HCT116 (cell line): ENCODE measurements around the gene NARS2. TPM values are rescaled to one million over a fixed set of nuclear protein-coding genes. Genes with fewer than 3 reads are reported as not detected.

Source experiments
- ATAC-seq: fragments of 200-7000 bp; cut with Tn5 transposase; 2 replicates; pipeline ENCODE4 v1.9.1; 2020; ENCODE audit warnings: mild to moderate bottlenecking, moderate library complexity
- BruUV-seq: library from RNA; stranded (reverse); fragments of 400-500 nt; replicated peaks from 2 replicates; lab custom pipeline; 2021; lab: Mats Ljungman, UMichigan
- CTCF ChIA-PET: fragments of 300-600 bp; sonication (Branson Sonifier 250); formaldehyde crosslinking; loops from one replicate; lab custom pipeline; 2021; ENCODE audit warnings: antibody characterized with exemption; lab: Charles Lee
- POLR2A ChIA-PET: fragments of 300-600, 350-600 bp; sonication (Branson Sonifier 250); formaldehyde crosslinking; loops from one replicate; lab custom pipeline; 2021; ENCODE audit warnings: antibody characterized with exemption; lab: Charles Lee
- RAD21 ChIA-PET, 2 experiments: fragments of 300-600 bp; sonication (Branson Sonifier 250); formaldehyde crosslinking; loops; one replicate each; lab custom pipeline; 2023; ENCODE audit warnings: low total read pairs in 2 of 2; ENCODE audit not compliant: uncharacterized antibody in 2 of 2, unreplicated experiment in 2 of 2, low non-redundant PET in 1 of 2; lab: Charles Lee
- DNase-seq: peaks from one replicate; pipeline ENCODE4 v3.0.0-alpha.2; 2010; ENCODE audit warnings: low read depth, low spot score
- H2AFZ ChIP-seq: fragments of 200-600 bp; shearing (Covaris generic), sonication (generic); 2 replicates; pipeline ENCODE4 v1.6.1; 2017; ENCODE audit warnings: low read depth, mixed run types, mixed read lengths, antibody characterized with exemption, low read length; ENCODE audit not compliant: poor library complexity, severe bottlenecking
- H3K27ac ChIP-seq: 2 replicates; pipeline ENCODE4 v1.5.1; 2012; ENCODE audit warnings: low read depth, low read length
- H3K27me3 ChIP-seq: fragments of 200-600 bp; sonication (generic); 2 replicates; pipeline ENCODE4 v1.6.1; 2016; ENCODE audit warnings: mixed run types, low read length, mixed read lengths; ENCODE audit not compliant: insufficient read depth
- H3K36me3 ChIP-seq, 2 experiments: fragments of 200-500 bp in 1 of 2; fragments of 200-600 bp in 1 of 2; sonication (Bioruptor generic) in 1 of 2; sonication (generic) in 1 of 2; 2 replicates each; pipeline versions ENCODE4 v1.5.1 to v1.6.1; 2014 to 2016; ENCODE audit warnings: low read length in 2 of 2, inconsistent platforms in 1 of 2, mixed read lengths in 1 of 2, mixed run types in 1 of 2; ENCODE audit not compliant: insufficient read depth in 2 of 2, control insufficient read depth in 1 of 2
- H3K4me1 ChIP-seq, 2 experiments: fragments of 200-600 bp in 1 of 2; sonication (generic) in 1 of 2; 2 replicates each; pipeline versions ENCODE4 v1.5.1 to v1.6.1; 2012 to 2017; ENCODE audit warnings: low read length in 2 of 2, inconsistent platforms in 1 of 2, mild to moderate bottlenecking in 1 of 2, mixed read lengths in 1 of 2, mixed run types in 1 of 2, moderate library complexity in 1 of 2; ENCODE audit not compliant: insufficient read depth in 2 of 2, control insufficient read depth in 1 of 2
- H3K4me2 ChIP-seq: fragments of 200-600 bp; sonication (generic); 2 replicates; pipeline ENCODE4 v1.6.1; 2017; ENCODE audit warnings: mixed run types, low read length, mixed read lengths
- H3K4me3 ChIP-seq, 2 experiments: fragments of 200-600 bp in 1 of 2; sonication (generic) in 1 of 2; replicated peaks in 1 of 2; 2 replicates each; pipeline ENCODE4 v1.5.1; 2011 to 2016; ENCODE audit warnings: low read length in 2 of 2, control low read depth in 1 of 2, low read depth in 1 of 2, mild to moderate bottlenecking in 1 of 2, mixed read lengths in 1 of 2, mixed run types in 1 of 2
- H3K79me2 ChIP-seq: fragments of 200-600 bp; sonication (generic); 2 replicates; pipeline ENCODE4 v1.6.1; 2017; ENCODE audit warnings: mild to moderate bottlenecking, mixed run types, low read length, moderate library complexity, mixed read lengths; ENCODE audit not compliant: insufficient read depth
- H3K9ac ChIP-seq: fragments of 200-600 bp; sonication (generic); 2 replicates; pipeline ENCODE4 v1.6.1; 2016; ENCODE audit warnings: low read length, mixed read lengths
- H3K9me2 ChIP-seq: fragments of 200-600 bp; sonication (generic), shearing (Covaris generic); 2 replicates; pipeline ENCODE4 v1.6.1; 2017; ENCODE audit warnings: mixed run types, mild to moderate bottlenecking, moderate library complexity; ENCODE audit not compliant: insufficient read depth
- H3K9me3 ChIP-seq, 2 experiments: fragments of 200-500 bp in 1 of 2; fragments of 200-600 bp in 1 of 2; sonication (Bioruptor generic) in 1 of 2; sonication (generic) in 1 of 2; 2 replicates each; pipeline ENCODE4 v1.6.1; 2014 to 2017; ENCODE audit warnings: low read length in 2 of 2, mixed read lengths in 2 of 2, inconsistent platforms in 1 of 2, low read depth in 1 of 2, mild to moderate bottlenecking in 1 of 2, mixed run types in 1 of 2, moderate library complexity in 1 of 2; ENCODE audit not compliant: control insufficient read depth in 1 of 2, insufficient read depth in 1 of 2
- H4K20me1 ChIP-seq: fragments of 200-600 bp; sonication (generic), shearing (Covaris generic); 2 replicates; pipeline ENCODE4 v1.6.1; 2017; ENCODE audit warnings: mixed run types, mild to moderate bottlenecking, moderate library complexity; ENCODE audit not compliant: insufficient read depth
- CTCF ChIP-seq, 3 experiments: fragments of 200-600 bp in 1 of 3; sonication (generic) in 1 of 3; IDR thresholded peaks in 2 of 3; conservative IDR thresholded peaks in 1 of 3; 2 replicates each; pipeline ENCODE4 v1.5.1; 2012 to 2017; ENCODE audit warnings: low read depth in 2 of 3, low read length in 2 of 3, antibody characterized with exemption in 1 of 3, borderline replicate concordance in 1 of 3, control low read depth in 1 of 3, mild to moderate bottlenecking in 1 of 3, mixed read lengths in 1 of 3, mixed run types in 1 of 3, moderate library complexity in 1 of 3; ENCODE audit not compliant: insufficient read depth in 1 of 3
- EZH2 ChIP-seq: fragments of 200-600 bp; sonication (generic); IDR thresholded peaks from 2 replicates; pipeline ENCODE4 v1.6.1; 2017; ENCODE audit warnings: antibody characterized with exemption, mixed run types
- FOSL1 ChIP-seq: IDR thresholded peaks from 2 replicates; pipeline ENCODE4 v1.6.1; 2012; ENCODE audit warnings: low read depth
- POLR2A ChIP-seq: IDR thresholded peaks from 2 replicates; pipeline ENCODE4 v1.7.0; 2011; ENCODE audit warnings: borderline replicate concordance; ENCODE audit not compliant: insufficient read depth, insufficient read length; ENCODE audit errors: extremely low read depth
- RAD21 ChIP-seq: IDR thresholded peaks from 2 replicates; pipeline ENCODE4 v1.6.1; 2012; ENCODE audit warnings: low read depth, mild to moderate bottlenecking
- REST ChIP-seq: IDR thresholded peaks from 2 replicates; pipeline ENCODE4 v1.6.1; 2012; ENCODE audit warnings: low read depth
- SIN3A ChIP-seq: IDR thresholded peaks from 2 replicates; pipeline ENCODE4 v1.6.1; 2012; ENCODE audit warnings: low read depth
- TCF7L2 ChIP-seq: IDR thresholded peaks from 2 replicates; pipeline ENCODE4 v1.7.0; 2011; ENCODE audit warnings: borderline replicate concordance, inconsistent platforms; ENCODE audit not compliant: insufficient read depth, insufficient read length; ENCODE audit errors: extremely low read depth
- YY1 ChIP-seq: IDR thresholded peaks from 2 replicates; pipeline ENCODE4 v1.6.1; 2011; ENCODE audit warnings: low read length, low read depth, moderate library complexity, mild to moderate bottlenecking; ENCODE audit not compliant: insufficient replicate concordance; ENCODE audit errors: extremely low read depth
- ZNF274 ChIP-seq: fragments of 200-500 bp; sonication (Bioruptor generic); IDR thresholded peaks from 2 replicates; pipeline ENCODE4 v1.6.1; 2014; ENCODE audit warnings: mild to moderate bottlenecking, low read depth, low read length, inconsistent platforms
- intact Hi-C: fragments of 100-400 bp; cut with micrococcal nuclease; formaldehyde crosslinking; loops from 2 replicates; pipeline ENCODE4 v1.10.0; 2022
- total RNA-seq: library from RNA; stranded (reverse); gene quantifications from one replicate; pipeline ENCODE4 v1.2.1, GENCODE V29; 2021; ENCODE audit not compliant: unreplicated experiment

NARS2 gene
- total RNA-seq, 1 experiment from 2014 or later: 26.0 TPM

- ATAC-seq (no peak), DNase-seq (no peak)
- intact Hi-C loops: no loop called here
- Histone ChIP-seq H3K4me3 (no peak overlapping the region), H3K4me2 (no peak overlapping the region), H3K36me3 (no peaks in the 10 kb centered on the region), H3K9me3 (no peaks in the 10 kb centered on the region), H3K79me2 (no peaks in the 10 kb centered on the region), H2AFZ (no peak overlapping the region), H3K9ac (no peak overlapping the region), H3K4me1 (no peaks in the 10 kb centered on the region), H3K9me2 (no peaks in the 10 kb centered on the region), H4K20me1 (no peaks in the 10 kb centered on the region), H3K27ac (no peak overlapping the region), H3K27me3 (no peaks in the 10 kb centered on the region)
- ChIA-PET RAD21 (no interaction called here), POLR2A (no interaction called here), CTCF (no interaction called here)
- no TSS peak for BruUV-seq
- TF ChIP-seq FOSL1 (no peak), RAD21 (no peak), REST (no peak), CTCF (IDR thresholded peaks at IDR 0.05 in 2 of 3, conservative IDR thresholded peaks at IDR 0.05 in 1 of 3; ENCODE audit: borderline replicate concordance in 1 of 3, insufficient read depth in 1 of 3, low read depth in 2 of 3, low read length in 2 of 3) (no peak), ZNF274 (no peak), YY1 (no peak), EZH2 (no peak), TCF7L2 (no peak), SIN3A (no peak), POLR2A (no peak)
Observed at GRCh38 chr11:78397398-78397797, 177.3 kb downstream of the NARS2 start.
